Naive B cell (primary cell): ENCODE results near the gene TLCD4. TPM values are rescaled to one million over a fixed set of nuclear protein-coding genes. Genes with fewer than 3 reads are reported as not detected.

Source experiments
- ATAC-seq, 2 donors: fragments of 150-1000 bp; cut with Tn5 transposase; 2 replicates each; pipeline ENCODE4 v1.10.0; 2021; ENCODE audit warnings: low read depth in 2 of 2, mild to moderate bottlenecking in 2 of 2, moderate library complexity in 2 of 2
- DNase-seq: peaks from one replicate; pipeline ENCODE4 v3.0.0; 2022
- H3K27ac Mint-ChIP-seq, 6 donors: one replicate each; pipeline ENCODE4 v1.8.0; 2020 to 2022; ENCODE audit warnings: mild to moderate bottlenecking in 6 of 6, mixed read lengths in 6 of 6, moderate library complexity in 5 of 6, inconsistent platforms in 2 of 6
- H3K27me3 Mint-ChIP-seq, 3 donors: one replicate each; pipeline ENCODE4 v1.8.0; 2021 to 2022; ENCODE audit warnings: mixed read lengths in 3 of 3, mild to moderate bottlenecking in 1 of 3
- H3K36me3 Mint-ChIP-seq, 2 donors: one replicate each; pipeline ENCODE4 v1.8.0; 2020 to 2022; ENCODE audit warnings: mixed read lengths in 2 of 2, inconsistent platforms in 1 of 2, mild to moderate bottlenecking in 1 of 2
- H3K4me1 Mint-ChIP-seq, 3 donors: one replicate each; pipeline ENCODE4 v1.8.0; 2020 to 2022; ENCODE audit warnings: mixed read lengths in 3 of 3, inconsistent platforms in 1 of 3, mild to moderate bottlenecking in 1 of 3, moderate library complexity in 1 of 3
- H3K4me3 Mint-ChIP-seq, 8 donors: one replicate each; pipeline ENCODE4 v1.8.0; 2020 to 2022; ENCODE audit warnings: mild to moderate bottlenecking in 8 of 8, mixed read lengths in 8 of 8, moderate library complexity in 8 of 8, inconsistent platforms in 2 of 8
- H3K9me3 Mint-ChIP-seq, 7 donors: one replicate each; pipeline ENCODE4 v1.8.0; 2020 to 2022; ENCODE audit warnings: mixed read lengths in 7 of 7, mild to moderate bottlenecking in 5 of 7, inconsistent platforms in 2 of 7, moderate library complexity in 1 of 7
- polyA plus RNA-seq, 6 donors: library from polyadenylated mRNA; unstranded; fragments of 300-500 nt; fragmentation: Illumina TruSeq; gene quantifications; one replicate each; pipeline ENCODE4 v1.2.3, GENCODE V29; 2021; ENCODE audit warnings: low read depth in 6 of 6

The TLCD4 gene
- polyA plus RNA-seq, 6 donors from 2014 or later: 0.08 to 1.9 (median 1.2) TPM

DNA sequence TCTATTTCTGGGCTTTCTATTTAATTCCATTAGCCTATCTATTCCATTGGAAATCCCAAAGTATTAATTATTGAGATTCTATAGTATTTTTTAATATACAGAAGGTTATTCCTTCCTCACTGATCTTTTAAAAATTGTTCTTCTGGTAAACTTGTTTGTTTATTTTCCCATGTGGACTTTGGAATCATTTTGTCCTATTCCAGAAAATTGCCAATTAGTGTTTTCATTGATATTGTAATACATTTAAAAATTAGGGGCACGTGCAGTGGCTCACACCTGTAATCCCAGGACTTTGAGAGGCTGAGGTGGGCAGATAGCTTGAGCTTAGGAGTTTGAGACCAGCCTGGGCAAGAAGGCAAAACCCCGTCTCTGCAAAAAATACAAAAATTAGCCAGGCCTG is 8.4 kb upstream of the TLCD4 start:
- H3K9me3 Mint-ChIP-seq: peaks cover 0 to 1% (median 0%) of the 10 kb centered on the region in 7 donors

DNA sequence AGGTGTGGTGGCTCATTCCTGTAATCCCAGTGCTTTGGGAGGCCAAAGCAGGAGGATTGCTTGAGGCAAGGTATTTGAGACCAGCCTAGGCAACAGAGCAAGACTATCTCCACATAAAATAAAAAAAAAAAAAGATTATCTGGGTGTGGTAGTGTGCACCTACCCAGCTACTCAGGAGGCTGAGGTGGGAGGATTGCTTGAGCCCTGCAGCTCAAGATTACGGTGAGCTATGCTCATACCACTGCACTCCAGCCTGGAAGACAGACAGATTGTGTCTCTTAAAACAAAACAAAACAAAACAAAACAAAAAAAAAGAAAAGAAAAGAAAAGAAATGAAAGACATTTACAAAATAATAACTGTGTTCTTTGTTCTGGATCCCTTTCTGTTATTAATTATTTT is 6.1 kb upstream of the TLCD4 start:
- no peaks in the 10 kb centered on the region for H3K4me1 Mint-ChIP-seq
- no peak overlapping the region for H3K4me3 Mint-ChIP-seq
- no peak for ATAC-seq
- peaks cover 0 to 1% (median 0%) of the 10 kb centered on the region in 7 donors for H3K9me3 Mint-ChIP-seq
- peaks cover 14 to 33% (median 18%) of the 10 kb centered on the region in 3 donors for H3K27me3 Mint-ChIP-seq
- H3K27ac Mint-ChIP-seq: no peak overlapping the region
- no peak for DNase-seq
- no peaks in the 10 kb centered on the region for H3K36me3 Mint-ChIP-seq

More for the DNA sequence above, 8.4 kb upstream of the TLCD4 start:
- Mint-ChIP-seq H3K27me3 (peaks cover 17 to 42% (median 18%) of the 10 kb centered on the region in 3 donors), H3K4me3 (no peak overlapping the region), H3K4me1 (no peaks in the 10 kb centered on the region), H3K36me3 (no peaks in the 10 kb centered on the region), H3K27ac (no peak overlapping the region)
- ATAC-seq (no peak), DNase-seq (no peak)

DNA sequence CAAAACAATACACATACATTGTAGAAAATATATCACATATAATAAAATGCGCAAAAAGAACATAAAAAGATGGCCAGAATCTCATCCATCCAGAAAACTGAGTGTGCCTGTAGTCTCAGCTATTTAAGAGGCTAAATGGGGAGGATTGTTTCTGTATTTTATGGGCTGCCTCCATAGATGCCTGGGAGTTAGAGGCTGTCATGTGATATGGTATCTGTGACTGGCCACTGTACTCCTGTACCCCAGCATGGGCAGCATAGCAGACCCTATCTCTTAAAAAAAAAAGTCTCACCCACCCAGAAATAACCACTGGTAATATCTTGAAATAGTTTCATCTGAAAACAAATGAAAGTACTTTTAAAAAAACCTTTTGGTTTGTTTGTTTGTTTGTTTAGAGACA is 3.5 kb upstream of the TLCD4 start:
- DNase-seq (no peak), ATAC-seq (no peak)
- no peak overlapping the region for H3K4me3 Mint-ChIP-seq
- peaks cover 20 to 31% (median 21%) of the 10 kb centered on the region in 3 donors for H3K27me3 Mint-ChIP-seq
- H3K36me3 Mint-ChIP-seq: no peaks in the 10 kb centered on the region
- H3K4me1 Mint-ChIP-seq: peaks cover 0 to 10% (median 0%) of the 10 kb centered on the region in 3 donors
- H3K9me3 Mint-ChIP-seq: no peaks in the 10 kb centered on the region
- H3K27ac Mint-ChIP-seq: no peak overlapping the region

DNA sequence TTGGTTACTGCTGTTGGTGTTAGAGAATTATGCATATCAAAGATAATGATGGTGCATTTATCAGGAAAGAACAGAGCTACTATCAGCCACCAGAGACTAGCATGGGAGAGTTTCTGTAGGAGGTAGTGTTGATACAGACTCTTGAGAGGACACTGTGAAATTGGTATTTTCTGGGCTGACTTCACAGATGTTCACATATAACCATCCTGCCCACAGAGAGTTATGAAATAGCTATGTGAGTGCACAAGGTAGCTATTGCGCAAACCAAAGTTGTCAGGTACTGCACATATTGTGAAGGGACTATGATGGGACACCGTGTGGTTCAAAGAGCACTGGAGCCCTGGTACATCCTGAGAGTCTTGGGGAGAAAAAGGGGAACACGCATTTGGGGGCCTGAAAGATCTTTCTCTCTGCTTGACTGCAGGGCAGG is 1.4 kb upstream of the TLCD4 start:
- Mint-ChIP-seq H3K27ac (no peak overlapping the region), H3K4me3 (peak overlapping the region in 5 of 8 donors; percentile 1 to 64 (median 29)), H3K36me3 (no peaks in the 10 kb centered on the region), H3K27me3 (peaks cover 29 to 46% (median 41%) of the 10 kb centered on the region in 3 donors), H3K4me1 (peaks cover 0 to 10% (median 0%) of the 10 kb centered on the region in 3 donors), H3K9me3 (no peaks in the 10 kb centered on the region)
- DNase-seq (no peak), ATAC-seq (no peak)

DNA sequence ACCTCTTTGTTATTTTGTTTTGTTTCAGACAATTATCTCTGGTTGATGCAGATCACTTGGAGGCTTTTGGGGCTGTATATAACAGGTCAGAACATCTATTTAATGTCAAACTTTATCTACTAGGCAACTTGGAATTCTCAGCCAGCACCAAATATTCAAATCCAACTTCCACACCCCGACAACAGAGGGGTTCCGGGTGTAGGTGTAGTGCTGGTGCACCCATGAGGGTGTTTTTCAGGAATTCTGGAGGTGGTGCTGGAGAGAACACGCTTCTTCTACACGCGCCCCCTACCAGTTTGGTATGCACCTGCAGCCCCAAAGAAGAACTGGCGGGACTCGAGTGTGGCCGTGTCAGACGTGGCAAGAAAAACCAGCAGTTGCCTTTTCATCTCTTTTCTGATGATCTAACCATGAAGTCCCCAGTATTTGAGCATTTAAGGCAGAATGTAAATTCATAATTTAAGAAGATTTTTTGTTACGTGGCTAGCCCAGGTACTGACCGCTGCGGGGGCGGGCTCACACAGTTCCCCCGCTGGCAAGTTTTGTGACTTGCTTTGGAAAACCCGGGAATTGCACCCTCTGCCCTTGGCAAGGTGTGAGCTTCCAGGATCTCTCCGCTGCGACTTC is 462 bp upstream of the TLCD4 start:
- peak; percentile 72 to 77 for ATAC-seq
- Mint-ChIP-seq H3K4me3 (peak overlapping the region; percentile 80 to 97 (median 96)), H3K9me3 (no peaks in the 10 kb centered on the region), H3K4me1 (peaks cover 0 to 10% (median 0%) of the 10 kb centered on the region in 3 donors), H3K36me3 (no peaks in the 10 kb centered on the region), H3K27ac (peak overlapping the region in 3 of 6 donors; percentile 53 to 81 (median 80)), H3K27me3 (peaks cover 29 to 47% (median 40%) of the 10 kb centered on the region in 3 donors)
- peak; percentile 44 for DNase-seq

DNA sequence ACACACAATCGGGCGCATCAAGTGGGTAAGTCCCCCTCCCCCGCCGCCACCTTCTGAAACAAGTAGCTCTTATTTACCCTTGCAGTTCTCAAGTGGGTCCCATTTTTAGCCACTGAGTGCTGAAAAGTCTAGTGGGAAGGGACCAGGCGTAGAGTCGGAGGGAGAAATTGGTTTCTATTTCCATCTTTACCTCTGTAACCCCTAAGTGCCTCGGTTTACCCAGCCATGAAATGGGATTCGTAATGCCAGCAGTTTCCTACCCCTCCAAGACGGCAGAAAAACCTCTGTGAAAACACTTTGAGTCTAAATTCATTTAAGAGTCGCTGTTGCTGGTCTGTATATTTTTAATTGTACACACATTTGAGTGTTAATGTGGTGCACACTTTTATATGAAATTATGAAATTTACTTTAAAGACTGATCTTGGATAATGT is 928 bp downstream of the TLCD4 start:
- Mint-ChIP-seq H3K9me3 (no peaks in the 10 kb centered on the region), H3K27ac (peak overlapping the region in 2 of 6 donors; percentile 12 to 69), H3K4me3 (peak overlapping the region; percentile 81 to 94 (median 89)), H3K36me3 (no peaks in the 10 kb centered on the region), H3K4me1 (peaks cover 0 to 10% (median 0%) of the 10 kb centered on the region in 3 donors), H3K27me3 (peaks cover 34 to 46% (median 42%) of the 10 kb centered on the region in 3 donors)
- ATAC-seq (peak in 1 of 2 donors; percentile 12), DNase-seq (no peak)

DNA sequence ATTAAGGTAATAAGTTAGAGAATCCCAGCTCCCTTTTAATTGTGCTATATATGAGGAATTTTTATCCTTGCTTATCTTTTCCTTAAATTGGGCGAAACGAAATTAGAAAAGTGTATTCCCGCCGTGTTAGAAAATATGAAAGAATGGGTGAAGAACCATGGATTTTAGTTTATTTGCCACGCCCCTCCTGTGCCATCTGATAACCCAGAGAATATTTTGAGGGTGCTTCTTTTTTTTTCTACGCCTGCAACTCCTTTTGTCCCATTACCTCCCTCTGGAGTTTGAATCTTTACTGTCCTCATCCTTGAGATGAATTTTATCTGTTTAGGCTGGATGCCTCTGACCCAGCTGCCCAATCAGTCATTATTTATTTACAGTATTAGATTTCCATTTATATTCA is 1.6 kb downstream of the TLCD4 start:
- H3K36me3 Mint-ChIP-seq: peaks cover 0 to 4% of the 10 kb centered on the region in 2 donors
- DNase-seq (no peak), ATAC-seq (no peak)
- H3K27ac Mint-ChIP-seq: no peak overlapping the region
- H3K27me3 Mint-ChIP-seq: peaks cover 34 to 48% (median 42%) of the 10 kb centered on the region in 3 donors
- peak overlapping the region; percentile 3 to 94 (median 86) for H3K4me3 Mint-ChIP-seq
- H3K9me3 Mint-ChIP-seq: no peaks in the 10 kb centered on the region
- H3K4me1 Mint-ChIP-seq: peaks cover 0 to 10% (median 0%) of the 10 kb centered on the region in 3 donors

DNA sequence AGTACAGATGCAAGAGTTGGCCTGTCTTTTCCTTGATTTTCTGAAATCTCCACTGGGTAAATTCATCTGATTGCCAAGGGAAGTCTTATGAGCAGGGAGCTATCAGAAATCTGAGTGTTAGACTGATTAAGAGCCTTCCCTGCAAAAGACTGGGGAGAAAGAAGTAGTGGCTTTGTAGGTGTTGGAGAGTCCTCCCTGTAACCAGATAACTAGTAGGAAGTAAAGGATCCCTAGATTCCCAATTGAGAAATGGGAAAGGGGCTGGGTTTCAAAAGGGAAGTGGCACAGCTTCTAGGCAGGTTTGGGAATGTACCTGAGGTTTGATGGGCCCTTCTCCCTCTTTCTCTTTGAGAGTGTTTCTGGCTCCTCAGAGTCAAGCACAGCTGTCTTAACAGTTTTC is 2.1 kb downstream of the TLCD4 start:
- Mint-ChIP-seq H3K27ac (peak overlapping the region in 1 of 6 donors; percentile 15), H3K4me1 (peaks cover 0 to 10% (median 0%) of the 10 kb centered on the region in 3 donors), H3K4me3 (peak overlapping the region in 5 of 8 donors; percentile 3 to 94 (median 85)), H3K27me3 (peaks cover 34 to 49% (median 42%) of the 10 kb centered on the region in 3 donors), H3K36me3 (peaks cover 0 to 5% of the 10 kb centered on the region in 2 donors), H3K9me3 (no peaks in the 10 kb centered on the region)
- no peak for DNase-seq
- no peak for ATAC-seq

DNA sequence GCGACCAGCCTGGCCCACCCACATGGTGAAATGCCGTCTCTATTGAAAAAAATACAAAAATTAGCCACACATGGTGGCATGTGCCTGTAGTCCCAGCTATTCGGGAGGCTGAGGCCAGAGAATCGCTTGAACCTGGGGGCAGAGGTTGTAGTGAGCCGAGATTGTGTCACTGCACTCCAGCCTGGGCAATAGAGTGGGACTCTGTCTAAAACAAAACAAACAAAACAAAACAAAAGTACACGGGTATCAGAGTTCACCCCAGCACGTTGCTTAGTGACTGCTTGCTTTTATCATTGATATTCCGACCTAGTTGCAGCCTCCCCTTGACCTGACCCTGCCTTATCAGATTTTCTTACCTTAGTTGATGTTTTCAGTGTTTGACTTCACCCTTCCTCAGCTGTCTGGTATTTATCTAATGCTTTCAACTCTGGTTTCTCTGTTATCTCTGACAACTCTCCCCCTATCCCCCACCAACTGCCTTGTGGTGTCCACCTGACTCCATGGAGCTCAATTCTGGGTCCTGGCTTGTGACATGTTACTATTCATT is 5.1 kb downstream of the TLCD4 start:
- no peak for DNase-seq
- Mint-ChIP-seq H3K27ac (peak overlapping the region in 1 of 6 donors; percentile 25), H3K4me1 (peaks cover 0 to 5% (median 0%) of the 10 kb centered on the region in 3 donors), H3K4me3 (no peak overlapping the region), H3K27me3 (peaks cover 27 to 58% (median 46%) of the 10 kb centered on the region in 3 donors), H3K9me3 (no peaks in the 10 kb centered on the region), H3K36me3 (peaks cover 0 to 5% of the 10 kb centered on the region in 2 donors)
- no peak for ATAC-seq

DNA sequence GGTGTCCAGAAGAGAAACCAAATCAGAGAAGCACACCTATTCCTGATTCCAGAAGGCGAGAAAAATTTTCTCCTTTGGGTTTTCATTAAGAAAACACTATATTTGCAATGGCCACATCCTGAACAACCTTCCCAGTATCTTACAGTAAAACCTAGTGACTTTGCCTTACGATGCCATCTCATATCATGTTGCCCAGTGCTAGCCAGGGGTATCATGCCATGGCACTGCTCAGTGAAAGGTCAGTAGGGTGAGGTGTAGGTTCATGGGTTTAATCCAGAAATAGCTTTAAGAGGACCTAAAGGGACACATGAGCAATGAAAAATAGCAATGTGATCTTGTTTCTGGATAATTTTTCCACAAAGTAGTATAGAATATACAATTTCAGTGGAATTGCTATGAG is 7.2 kb downstream of the TLCD4 start:
- Mint-ChIP-seq H3K27me3 (peaks cover 27 to 48% (median 37%) of the 10 kb centered on the region in 3 donors), H3K4me3 (no peak overlapping the region), H3K4me1 (no peaks in the 10 kb centered on the region), H3K9me3 (no peaks in the 10 kb centered on the region), H3K36me3 (peaks cover 0 to 5% of the 10 kb centered on the region in 2 donors), H3K27ac (no peak overlapping the region)
- ATAC-seq (no peak), DNase-seq (no peak)

DNA sequence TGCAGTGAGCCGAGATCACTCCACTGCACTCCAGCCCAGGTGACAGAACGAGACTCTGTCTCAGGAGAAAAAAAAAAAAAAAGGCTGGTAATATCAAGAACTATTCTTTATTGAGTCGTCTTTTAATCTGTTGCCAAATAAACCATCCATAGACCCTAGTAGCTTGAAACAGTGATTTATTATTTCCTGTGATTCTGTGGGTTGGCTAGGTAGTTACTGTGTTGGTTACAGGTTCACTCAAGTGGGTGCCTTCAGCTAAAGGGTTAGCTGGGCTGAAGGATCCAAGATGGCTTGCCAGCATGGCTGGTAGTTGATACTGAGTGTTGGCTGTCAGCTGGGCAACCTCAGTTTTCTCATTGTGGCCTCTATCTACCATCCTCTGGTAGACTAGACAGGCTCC is 9.2 kb downstream of the TLCD4 start:
- Mint-ChIP-seq H3K27ac (no peak overlapping the region), H3K4me3 (no peak overlapping the region), H3K36me3 (peaks cover 0 to 5% of the 10 kb centered on the region in 2 donors), H3K4me1 (no peaks in the 10 kb centered on the region), H3K27me3 (peaks cover 15 to 35% (median 24%) of the 10 kb centered on the region in 3 donors), H3K9me3 (no peaks in the 10 kb centered on the region)
- DNase-seq (no peak), ATAC-seq (no peak)

DNA sequence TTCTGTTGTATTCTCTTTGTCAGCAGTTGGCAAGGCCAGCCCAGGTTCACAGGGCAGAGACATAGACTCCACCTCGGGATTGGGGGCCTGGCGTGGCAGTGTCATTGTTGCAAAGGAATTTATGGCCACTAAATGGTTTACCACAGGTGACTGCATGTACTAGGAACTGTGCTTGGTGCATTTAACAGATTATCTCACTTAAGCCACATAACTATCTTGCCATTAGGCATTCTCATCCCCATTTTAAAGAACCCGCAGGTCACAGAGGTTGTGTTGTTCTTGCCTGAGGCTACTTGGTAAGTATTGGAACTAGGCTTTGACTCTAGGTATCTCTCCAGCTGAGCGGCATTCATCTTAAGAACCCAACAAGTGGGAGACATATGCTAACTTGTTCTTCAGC is 9.7 kb downstream of the TLCD4 start:
- Mint-ChIP-seq H3K27me3 (peaks cover 13 to 37% (median 23%) of the 10 kb centered on the region in 3 donors), H3K4me1 (no peaks in the 10 kb centered on the region), H3K4me3 (no peak overlapping the region), H3K27ac (peak overlapping the region in 1 of 6 donors; percentile 57), H3K9me3 (no peaks in the 10 kb centered on the region), H3K36me3 (peaks cover 0 to 5% of the 10 kb centered on the region in 2 donors)
- ATAC-seq (no peak), DNase-seq (no peak)

DNA sequence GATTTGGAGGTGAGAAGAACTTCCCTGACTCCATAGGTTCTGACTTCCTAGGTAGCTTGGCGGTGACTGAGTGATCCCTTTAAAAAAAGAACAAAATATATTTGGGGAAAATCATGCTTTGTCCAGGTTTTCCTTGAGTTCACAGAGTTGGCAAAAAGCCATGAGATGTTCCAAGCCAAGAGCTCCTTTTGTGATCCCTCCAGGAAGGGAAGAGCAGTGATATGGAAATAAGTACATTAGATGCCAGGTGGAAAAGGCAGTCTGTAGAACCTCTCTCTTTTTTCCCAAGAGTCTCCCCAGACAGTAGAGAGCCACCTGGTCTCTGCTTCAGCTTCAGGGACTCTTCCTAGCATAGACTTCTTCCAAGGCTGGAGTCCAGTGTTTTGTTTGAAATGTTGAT is 10.2 kb downstream of the TLCD4 start:
- H3K9me3 Mint-ChIP-seq: no peaks in the 10 kb centered on the region
- no peaks in the 10 kb centered on the region for H3K4me1 Mint-ChIP-seq
- DNase-seq (no peak), ATAC-seq (no peak)
- H3K27ac Mint-ChIP-seq: no peak overlapping the region
- H3K4me3 Mint-ChIP-seq: no peak overlapping the region
- peaks cover 8 to 32% (median 18%) of the 10 kb centered on the region in 3 donors for H3K27me3 Mint-ChIP-seq
- H3K36me3 Mint-ChIP-seq: peaks cover 0 to 5% of the 10 kb centered on the region in 2 donors

DNA sequence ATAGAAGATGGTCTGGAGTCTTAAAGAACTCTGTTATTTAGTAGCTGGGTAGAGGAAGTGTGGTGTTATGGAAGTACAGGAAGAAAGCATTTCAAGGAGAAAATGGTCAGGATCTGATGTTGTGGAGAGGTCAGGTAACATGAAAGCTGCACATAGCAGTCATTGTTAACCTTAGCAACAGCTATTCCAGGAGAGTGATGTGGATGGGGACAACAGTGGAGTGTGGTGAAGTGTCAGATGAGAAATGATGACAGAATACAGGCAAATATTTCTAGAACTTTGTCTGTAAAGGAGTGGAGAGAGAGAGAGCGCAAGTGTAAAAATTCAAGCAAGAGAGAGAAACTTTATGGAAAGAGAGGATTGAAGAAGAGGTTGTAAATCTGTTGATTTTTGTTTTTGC is 15.6 kb downstream of the TLCD4 start:
- Mint-ChIP-seq H3K36me3 (no peaks in the 10 kb centered on the region), H3K4me1 (no peaks in the 10 kb centered on the region), H3K27ac (no peak overlapping the region), H3K4me3 (no peak overlapping the region), H3K9me3 (no peaks in the 10 kb centered on the region), H3K27me3 (peaks cover 2 to 24% (median 20%) of the 10 kb centered on the region in 3 donors)
- no peak for ATAC-seq
- DNase-seq: no peak
